ENCODE results near the gene EPHX1.
"Not testable (repeated sequence)": the region's sequence is repeated elsewhere in the genome, so short reads cannot be mapped to it uniquely, and the experiment has no call there.

Gene EPHX1

DNA sequence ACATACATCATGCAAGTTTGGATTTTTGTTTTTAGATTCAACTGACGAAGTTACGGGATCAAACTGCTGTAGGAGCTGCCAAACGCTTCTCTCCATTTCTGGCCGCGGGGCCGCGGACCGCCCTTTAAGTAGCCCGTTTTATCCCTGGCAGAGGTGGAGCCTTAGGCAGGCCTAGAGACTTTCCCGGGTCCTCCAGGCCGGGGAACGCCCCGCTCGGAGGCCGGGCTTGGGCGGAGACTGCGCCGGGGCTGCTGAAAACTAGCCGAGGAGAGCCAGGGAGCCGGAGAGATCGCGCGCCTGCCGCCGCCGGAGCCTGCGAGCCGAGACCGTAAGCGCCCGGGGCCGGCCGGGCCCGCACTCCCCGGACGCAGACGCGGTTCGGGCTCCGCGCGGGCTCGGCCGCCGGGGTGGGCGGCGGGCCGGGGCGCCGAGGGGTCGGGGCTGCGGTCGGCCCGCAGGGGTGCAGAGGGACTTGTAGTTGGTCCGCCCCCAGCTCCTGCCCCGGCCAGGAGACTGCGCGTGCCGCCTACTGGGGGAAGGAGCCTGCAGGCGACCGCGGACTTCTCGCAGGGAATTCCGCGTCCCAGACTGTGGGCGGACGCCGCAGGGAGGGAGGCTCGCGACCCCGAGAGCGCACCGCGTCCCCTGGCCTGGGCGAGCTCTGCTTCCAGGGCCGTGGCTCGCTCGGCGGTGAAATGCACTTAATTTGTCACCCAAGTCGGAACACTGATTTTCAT, at the start of gene EPHX1:
TSS of gene EPHX1 (plus strand) at position 283 of the 737 bp plus-strand sequence. CDS start 18,606 bp downstream, outside the sequence.
- peak; percentile 54 for DNase-seq (ENCODE audit: low spot score)

DNA sequence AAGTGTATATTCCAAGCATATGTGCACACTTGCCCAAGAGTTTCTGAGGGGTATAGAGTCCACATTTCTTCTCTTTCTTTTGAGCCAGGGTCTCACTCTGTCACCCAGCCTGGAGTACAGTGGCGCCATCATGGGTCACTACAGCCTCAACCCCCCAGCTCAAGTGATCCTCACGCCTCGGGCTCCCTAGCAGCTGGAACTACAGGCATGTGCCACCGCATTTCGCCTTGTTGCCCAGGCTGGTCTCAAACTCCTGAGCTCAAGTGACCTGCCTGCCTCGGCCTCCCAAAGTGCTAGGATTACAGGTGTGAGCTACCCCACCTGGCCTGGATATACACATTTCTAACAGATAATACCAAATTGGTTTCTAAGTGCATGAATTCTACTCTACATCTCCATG, 49.4 kb upstream of the EPHX1 start:
- no peak for DNase-seq (ENCODE audit: low spot score)

DNA sequence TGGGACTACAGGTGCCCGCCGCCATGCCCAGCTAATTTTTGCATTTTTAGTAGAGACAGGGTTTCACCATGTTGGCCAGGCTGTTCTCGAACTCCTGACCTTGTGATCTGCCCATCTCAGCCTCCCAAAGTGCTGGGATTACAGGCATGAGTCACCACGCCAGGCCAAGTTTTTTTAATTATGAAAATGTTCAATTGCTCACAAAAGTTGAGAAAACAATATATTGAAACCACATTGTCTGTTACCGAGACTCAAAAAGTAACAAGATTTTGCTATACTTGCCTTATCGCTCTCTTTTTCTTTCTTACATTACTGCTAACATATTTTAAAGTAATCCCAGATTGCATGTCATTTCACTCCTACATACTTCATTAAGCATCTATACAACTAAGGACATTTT, 48.5 kb upstream of the EPHX1 start:
- not testable (repeated sequence) for DNase-seq (ENCODE audit: low spot score)

DNA sequence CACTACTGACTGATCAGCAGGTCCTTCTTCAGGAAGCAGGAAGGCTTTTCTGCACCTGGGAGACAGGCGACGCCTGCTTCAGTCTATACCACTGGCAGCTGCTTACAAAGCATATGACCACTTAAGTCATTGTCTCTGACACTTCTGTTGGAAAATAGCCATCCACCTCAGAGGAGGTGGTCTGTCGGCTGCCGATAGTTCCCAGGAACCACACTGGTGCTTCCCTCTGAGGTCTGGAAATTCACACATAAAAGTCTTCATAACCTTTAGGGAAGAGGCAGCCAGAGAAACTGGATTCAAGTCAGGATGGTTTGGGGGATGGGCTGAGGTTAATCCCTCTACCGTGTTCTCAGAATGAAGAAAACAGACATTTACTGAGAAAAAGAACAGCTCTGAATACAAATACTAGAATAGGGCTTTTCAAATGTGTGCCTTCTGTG, 47.9 kb upstream of the EPHX1 start:
- DNase-seq (ENCODE audit: low spot score), result no peak

DNA sequence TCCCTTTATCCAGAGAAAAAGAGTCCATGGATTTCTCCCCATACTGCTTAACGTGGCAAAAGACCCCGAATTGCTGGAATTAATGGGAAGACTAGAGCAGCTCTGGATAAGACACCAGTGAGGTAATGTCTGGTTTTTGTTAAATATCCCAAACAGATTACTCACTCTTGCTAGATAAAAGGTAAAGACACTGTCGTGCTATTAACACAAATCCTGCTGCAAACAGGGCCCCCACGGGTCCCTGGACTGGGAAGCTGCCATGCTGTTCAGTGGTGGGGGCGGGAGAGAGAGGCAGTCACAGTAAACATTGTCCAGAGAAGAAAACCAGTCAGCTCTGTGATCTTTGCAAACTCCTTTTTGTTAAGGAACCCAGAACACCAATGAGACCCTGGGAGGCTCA, 47.5 kb upstream of the EPHX1 start:
- no peak for DNase-seq (ENCODE audit: low spot score)

DNA sequence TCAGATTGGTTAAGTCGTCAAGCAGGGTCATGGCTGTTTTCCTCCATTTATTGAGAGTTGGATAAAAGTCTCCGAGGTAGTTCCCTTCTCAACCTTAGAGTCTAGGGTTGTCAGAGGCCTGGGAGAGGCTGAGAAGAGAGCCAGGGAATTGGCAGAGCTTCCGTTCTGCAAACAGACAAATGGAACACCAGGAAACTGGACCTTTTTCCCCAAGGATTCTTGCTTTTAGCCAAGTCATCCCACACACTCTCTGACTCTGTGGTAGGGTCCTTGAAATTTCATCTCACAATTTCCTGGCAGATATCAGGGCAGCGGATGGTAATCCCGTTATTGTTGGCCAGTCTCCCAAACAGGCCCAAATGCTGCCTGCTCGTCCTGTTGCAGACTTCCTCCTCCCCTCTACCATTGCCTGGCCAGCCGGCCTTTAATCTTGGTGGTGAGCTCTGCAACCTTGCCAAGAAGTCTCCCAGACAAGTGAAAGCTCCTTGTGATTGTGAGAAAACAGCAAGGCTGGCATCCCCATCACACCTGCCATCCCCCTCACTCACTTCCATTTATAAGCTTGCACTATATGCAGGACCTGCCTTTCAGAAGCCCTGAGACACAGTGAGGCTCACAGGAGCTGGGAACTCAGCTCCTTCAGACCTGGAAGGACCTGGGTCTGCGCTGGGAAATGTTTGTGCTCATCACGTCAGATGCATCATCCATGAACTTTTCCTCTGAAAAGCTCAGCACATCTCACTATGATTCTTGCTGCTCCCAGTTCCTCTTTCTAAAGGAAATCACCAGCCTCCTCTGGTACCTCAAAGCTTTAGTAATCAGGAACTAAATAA, 46.0 kb upstream of the EPHX1 start:
- DNase-seq (ENCODE audit: low spot score), result no peak

DNA sequence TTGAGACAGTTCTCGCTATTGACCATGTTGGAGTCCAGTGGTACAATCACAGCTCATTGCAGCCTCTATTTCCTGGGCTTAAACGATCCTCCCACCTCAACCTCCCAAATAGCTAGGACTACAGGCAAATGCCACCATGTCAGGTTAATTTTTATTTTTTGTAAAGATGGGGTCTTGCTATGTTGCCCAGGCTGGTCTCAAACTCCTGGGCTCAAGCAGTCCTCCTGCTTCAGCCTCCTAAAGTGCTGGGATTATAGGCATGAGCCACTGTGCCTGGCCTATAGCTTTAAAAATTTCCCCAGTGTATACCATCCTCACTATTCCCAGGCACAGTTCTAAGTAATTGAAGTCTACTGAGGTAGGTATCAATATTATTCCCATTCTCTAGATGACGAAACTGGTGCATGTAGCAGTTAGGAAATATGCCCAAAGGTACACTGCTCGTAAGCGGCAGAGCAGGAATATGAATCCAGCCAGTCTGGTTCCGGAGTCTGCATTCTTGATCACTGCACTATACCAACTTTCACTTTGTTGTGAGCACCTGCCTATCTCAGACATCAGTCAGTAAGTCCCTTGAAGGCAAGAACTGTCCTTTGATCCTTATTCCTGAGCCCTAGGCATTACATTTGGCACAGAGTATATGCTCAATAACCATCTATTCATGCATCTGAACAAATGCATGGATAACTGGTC, 43.8 kb upstream of the EPHX1 start:
- no peak for DNase-seq (ENCODE audit: low spot score)

DNA sequence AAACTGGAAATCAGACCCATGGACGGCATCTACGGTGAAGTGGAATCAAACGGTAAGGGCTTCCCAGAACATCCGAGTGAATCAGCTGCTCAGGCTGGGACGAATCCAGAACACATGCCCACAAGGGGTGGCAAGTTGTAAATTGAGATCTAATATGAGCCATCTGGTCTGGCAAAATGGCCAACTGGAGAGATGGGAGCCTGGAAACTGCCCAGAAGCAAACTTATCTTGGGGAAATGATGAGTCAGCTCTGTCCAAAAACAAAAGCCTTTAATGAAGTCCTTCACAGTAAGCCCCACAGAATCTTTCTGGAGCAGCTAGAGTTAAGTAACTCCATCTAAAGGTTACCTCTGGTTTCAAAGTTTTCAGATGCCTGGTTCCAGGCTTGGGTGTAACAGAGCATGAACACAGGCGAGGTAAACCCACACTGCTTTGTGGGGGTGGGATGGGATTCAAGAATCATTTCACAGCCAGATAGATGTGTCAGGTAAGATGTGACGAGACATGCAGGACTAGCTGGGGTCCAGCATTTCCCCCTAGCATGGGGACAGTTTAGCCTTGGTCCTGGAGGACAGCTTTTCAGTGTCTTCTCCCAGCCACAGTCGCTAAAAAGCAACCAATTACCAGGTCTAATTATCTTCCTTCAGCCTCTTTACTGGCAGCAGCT, 42.8 kb upstream of the EPHX1 start:
- no peak for DNase-seq (ENCODE audit: low spot score)

DNA sequence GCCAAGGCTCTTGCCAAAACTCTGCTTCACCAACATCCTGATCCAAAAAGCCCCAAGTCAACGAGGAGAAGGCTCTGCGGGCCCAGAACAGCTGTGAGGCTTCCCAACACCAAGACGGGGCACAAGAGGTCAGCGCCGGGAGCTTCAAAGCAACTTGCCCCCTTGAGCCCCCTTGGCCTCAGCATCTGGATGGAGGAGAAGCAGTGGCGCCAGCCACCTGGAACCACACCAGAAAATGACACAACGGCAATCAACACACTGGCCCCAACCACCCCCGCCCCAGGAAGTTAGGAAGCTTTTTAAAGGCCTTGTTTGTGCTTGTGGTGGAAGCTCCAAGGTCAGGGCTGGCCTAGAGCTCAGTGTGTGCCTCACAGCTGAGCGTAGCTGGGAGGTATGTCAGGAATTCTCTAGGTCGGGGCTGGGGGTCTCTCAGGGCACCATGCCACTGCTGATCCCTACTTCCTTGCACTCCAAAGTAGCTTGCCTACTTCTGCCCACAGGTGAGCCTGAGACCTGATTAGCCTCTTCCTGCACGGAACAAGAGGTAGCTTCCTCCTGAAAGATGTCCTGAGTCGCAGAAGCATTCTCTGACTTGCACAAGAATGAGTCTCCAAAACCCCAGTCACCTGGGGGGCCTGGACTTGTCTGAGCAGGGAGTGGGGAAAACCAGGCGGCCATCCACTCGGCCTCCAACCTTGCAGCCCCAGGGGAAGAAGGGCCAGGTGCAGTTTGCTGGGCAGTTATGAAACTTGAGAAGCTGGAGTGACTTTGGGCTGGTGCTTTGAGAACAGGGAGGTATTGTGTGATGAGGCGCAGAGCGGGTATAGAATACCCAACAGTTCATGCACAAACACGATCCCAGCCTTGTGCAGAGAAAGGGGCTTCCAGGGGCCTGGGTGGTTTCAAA, 42.0 kb upstream of the EPHX1 start:
- no peak for DNase-seq (ENCODE audit: low spot score)

DNA sequence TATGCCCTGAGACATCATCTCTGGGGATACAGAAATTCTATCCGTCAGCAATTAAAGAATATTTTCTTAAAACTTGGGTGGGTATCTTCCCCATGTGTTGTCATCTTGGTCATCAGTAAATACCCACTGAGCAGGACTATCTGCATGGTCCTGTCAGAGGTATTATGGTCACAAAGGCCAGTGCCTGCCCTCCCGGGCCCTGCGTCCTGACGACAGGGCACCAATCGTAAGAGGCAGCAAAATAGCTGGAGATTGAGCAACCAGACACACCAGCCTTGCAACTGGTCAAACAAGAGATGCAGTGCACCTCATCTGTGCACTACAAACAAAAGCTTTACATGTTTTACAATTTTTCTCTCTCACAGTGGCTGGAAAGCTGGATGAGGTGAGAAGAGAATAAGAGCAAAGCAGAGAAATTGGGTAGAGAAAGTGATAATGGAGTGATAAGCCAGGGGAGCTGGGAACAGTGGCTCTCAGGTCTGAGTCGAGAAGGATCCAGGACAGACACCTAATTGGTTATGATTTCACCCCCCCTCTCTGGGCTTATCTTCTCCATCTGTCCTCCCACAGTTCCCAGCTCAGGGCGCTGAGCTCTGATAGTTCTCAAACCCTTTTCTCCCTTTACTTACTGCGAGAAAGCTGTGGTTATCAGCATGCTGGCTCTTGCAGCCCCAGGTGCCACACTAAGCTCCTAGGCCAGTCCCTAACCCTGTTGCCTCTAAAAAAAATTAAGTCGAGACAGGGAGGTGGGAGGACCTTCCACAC, 41.1 kb upstream of the EPHX1 start:
- no peak for DNase-seq (ENCODE audit: low spot score)

DNA sequence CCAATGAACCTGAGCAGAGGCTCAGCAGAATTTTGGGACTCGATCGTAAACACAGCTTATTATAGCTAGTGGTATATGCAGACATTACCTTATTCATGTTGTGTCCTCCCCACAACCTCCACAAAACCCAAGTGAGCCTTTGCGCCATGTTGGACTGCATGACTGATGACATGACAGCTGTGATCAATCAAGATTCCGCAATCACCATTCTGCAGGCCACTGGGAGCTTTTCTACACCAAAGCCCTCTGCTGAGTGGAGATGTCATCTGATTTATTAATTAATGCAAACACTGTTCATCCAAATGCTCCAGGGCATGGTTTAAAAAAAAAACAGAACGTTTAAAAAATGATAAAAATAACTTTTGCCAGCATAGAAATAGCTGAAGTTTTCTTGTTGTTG, 40.2 kb upstream of the EPHX1 start:
- no peak for DNase-seq (ENCODE audit: low spot score)

DNA sequence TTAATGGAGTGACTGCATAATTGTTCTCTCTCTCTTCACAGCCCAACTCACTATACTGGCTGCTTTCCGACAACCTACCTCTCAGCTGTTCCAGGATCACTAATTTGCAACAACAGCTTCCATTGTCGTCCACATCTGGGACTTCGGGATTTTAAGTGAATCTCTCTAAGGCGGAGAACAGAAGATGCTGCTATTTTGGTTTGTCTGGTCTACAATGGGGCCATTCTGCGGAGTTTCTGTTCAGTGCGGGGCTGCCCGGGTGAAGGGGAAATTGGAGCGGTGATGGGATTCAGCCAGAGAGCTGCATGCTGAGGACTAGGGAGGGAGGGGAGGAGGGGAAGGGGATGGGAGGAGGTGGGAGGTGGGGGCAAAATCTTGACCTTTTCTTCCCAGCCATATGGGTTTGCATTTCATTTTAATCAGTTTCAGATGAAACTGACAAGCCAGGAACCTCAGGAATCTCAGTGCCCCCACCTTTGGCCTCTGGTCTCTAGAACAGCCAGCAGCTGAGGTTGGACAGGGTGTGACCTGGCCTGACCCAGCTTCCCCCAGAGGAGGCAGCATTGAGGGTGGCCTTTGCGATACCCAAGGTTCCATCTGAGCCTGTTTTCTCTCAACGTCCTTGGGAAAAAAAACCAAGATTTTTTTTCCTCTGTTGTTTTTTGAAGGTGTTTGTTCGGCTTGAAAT, 39.2 kb upstream of the EPHX1 start:
- no peak for DNase-seq (ENCODE audit: low spot score)

DNA sequence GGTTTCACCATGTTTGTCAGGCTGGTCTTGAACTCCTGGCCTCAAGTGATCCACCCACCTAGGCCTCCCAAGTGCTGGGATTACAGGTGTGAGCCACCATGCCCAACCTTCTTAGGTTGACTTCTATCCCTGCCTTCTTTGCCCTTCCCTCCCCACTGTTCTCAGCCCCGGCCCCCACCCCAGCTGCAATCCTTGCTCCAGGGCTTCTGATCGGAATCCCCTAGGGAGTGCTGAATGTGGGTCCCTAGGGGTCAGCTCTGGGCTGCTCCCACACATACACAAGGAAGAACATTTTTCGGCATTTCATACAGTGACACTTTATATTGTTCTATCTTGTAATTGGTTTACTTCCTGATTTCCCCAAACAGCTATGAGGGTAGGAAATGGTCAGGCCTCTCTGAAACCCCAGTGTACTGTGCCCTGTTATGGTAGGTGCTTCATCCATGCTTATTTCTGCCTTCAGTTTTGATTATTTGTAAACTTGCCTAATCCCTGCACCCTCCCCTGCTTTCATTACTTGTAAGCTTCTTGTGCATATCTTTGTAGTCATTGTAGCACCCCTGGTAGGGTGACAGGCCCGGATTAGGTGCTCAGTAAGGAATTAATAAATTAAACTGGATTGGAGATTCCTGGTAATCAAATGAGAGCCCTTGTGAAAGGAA, 38.1 kb upstream of the EPHX1 start:
- no peak for DNase-seq (ENCODE audit: low spot score)

DNA sequence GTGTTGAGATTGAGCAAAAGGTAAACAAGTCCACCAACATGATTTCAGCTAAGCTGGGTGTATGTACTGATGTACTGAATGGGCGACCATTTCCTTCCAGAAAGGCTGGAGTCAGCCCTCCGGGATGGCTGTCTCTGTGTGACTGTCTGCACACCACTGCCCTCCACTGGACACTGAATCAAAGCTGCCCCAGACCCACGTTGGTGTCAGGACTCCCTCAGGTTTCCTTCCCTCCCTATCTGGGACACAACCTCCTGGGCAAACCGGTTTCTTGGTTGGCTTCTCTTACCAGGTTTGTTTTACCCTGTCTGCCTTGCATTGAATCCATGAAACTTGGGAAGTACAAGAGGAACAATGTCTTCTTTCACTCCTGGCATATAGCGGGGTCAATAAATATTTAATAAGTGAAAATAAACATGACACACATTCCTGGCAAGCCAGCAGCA, 37.6 kb upstream of the EPHX1 start:
- DNase-seq (ENCODE audit: low spot score), result peak; percentile 17

DNA sequence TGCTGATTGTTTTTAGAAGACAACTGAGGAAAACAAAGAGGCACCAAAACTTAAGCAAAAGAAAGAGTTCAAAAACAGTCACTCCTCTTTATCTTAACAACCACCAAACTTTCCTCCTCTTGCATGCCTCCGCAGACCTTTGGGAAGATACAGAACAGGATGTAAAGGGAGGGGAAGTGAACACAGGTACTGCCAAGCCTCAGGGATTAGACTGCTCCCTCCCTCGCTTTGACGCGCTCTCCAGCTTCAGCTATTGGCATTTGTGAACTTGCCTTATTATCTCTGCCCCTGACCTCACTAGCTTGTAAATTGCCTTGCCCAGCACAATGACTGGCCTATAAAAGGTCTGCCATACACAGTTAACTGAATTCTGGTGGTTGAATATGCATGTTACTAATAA, 37.1 kb upstream of the EPHX1 start:
- no peak for DNase-seq (ENCODE audit: low spot score)

DNA sequence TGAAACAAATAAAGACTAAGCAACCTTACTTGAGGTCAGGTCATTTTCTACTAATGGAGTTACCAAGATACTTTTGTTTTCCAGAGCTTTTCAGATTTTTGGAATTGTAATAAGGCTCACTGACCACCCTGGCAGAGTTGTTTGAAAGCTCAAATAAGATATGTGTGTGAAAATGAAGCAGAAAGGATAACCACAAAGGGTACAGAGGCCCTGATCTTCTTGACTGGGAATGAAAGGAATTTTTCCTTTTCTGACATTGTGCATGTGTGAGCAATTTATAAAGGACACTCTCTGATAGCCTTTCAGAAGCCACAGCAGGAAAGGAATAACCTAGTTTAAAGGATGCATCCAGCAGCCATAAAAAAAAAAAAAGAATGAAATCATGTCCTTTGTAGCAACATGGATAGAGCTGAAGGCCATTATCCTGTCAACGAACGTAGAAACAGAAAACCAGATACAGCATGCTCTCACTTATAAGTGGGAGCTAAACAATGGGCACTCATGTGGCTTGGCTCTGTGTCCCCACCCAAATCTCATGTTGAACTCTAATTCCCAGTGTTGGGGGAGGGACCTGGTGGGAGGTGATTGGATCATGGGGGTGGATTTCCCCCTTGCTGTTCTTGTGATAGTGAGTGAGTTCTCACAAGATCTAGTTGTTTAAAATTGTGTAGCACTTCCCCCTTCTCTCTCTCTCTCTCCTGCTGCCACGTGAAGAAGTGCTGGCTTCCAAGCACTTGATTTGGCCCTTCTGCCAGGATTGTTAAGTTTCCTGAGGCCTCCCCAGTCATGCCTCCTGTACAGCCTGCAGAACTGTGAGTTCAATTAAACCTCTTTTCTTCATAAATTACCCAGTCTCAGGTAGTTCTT, 35.4 kb upstream of the EPHX1 start:
- no peak for DNase-seq (ENCODE audit: low spot score)

DNA sequence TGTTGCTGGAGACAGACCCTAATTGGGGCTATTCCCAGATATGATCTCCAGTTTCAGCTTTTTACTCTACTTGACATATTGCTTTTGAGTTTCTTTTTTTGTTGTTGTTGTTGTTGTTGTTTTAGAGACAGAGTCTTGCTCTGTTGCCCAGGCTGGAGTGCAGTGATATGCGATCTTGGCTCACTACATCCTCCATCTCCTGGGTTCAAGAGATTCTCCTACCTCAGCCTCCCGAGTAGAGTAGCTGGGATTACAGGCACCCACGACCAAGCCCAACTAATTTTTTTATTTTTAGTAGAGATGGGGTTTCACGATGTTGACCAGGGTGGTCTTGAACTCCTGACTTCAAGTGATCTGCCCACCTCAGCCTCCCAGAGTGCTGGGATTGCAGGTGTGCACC, 33.6 kb upstream of the EPHX1 start:
- DNase-seq (ENCODE audit: low spot score), result no peak

DNA sequence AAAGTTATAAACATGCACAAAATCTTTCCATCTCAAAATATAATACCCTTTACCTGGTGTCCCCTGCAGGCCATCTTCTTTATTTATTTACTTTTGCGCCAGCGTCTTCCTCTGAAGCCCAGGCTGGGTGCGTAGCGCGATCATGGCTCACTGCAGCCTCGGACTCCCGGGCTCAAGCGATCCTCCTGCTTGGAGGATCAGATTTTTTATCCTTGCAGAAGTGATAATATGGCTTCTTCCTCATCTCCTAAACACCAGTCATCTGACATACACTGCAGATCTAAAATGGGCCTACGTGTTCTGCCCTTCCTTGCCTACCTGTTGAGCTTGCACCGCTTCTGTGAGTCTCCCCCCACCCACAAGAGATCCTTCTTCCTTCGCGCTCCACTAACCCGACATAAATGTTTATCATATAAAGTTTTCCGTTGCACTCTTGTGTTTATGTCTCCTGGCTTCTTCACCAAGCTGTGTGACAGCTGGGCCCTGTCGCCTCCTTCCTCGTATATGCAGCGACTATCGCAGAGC, 32.8 kb upstream of the EPHX1 start:
- DNase-seq (ENCODE audit: low spot score), result no peak

Data from CD4-positive, alpha-beta T cell treated with Interleukin-2 at 100 ng/mL for 4 hours (primary cell).